Epidermal melanocyte (primary cell): ENCODE data around the gene SLC22A1.
"Not testable (repeated sequence)": the region's sequence is repeated elsewhere in the genome, so short reads cannot be mapped to it uniquely, and the experiment has no call there.

Source experiments
- DNase-seq: peaks from one replicate; pipeline ENCODE4 v3.0.0; 2011; ENCODE audit warnings: low spot score; ENCODE audit not compliant: insufficient read length

SLC22A1 gene

DNA sequence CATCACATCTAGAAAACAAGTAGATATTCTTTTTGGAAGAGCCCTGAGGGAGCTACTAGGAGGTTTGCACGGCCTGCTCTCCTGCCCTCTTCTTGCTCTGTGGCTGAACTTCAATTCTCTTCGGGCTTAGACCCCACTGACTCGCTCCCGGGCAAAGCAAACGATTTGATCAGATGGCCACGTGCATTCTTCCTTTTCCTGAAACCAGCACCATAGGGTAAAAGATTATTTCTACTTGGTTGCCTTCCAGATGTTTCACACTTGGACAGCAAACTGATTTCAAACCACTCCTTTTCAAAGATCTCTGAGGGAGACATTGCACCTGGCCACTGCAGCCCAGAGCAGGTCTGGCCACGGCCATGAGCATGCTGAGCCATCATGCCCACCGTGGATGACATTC, at the start of gene SLC22A1:
TSS of gene SLC22A1 (plus strand) at position 258 of the 400 bp plus-strand sequence. CDS start at position 379, 121 bp downstream.
- DNase-seq: no peak

DNA sequence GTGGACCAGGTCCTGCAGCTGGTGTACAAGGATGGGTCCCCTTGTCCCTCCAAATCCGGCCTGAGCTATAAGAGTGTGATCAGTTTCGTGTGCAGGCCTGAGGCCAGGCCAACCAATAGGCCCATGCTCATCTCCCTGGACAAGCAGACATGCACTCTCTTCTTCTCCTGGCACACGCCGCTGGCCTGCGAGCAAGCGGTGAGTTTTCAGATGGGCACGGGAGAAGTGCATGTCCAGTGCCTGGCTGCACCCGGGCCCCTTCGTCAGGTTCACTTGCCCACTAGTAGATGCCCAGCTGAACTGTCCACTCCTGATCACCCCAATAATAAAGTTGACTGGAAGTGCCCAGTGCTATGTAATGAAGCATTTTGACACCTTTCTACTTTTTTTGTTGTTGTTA, 48.3 kb upstream of the SLC22A1 start:
- DNase-seq: no peak

- DNase-seq: no peak
Observed at GRCh38 chr6:160076009-160076408, 45.6 kb upstream of the SLC22A1 start.

DNA sequence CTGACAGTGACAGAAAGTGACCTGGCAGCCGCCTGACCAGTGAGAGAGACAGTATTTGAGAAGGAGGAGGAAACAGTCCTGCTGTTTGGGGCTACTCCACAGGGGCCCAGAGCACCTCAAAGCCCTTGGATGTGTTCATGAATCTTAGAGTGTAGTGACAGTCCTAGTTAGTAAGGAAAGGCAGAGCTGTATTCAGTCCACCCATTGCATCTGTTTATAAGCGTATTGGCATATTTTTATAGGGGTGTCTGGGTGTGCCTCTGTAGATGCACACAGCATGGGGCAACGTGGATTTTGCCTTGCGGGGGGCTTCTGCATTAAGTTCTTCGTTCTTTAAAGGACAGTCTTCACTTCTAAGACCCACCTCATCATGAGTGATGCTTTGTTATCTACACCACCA, 44.6 kb upstream of the SLC22A1 start:
- DNase-seq: no peak

- DNase-seq: no peak
Observed at GRCh38 chr6:160077526-160077925, 44.1 kb upstream of the SLC22A1 start.

DNA sequence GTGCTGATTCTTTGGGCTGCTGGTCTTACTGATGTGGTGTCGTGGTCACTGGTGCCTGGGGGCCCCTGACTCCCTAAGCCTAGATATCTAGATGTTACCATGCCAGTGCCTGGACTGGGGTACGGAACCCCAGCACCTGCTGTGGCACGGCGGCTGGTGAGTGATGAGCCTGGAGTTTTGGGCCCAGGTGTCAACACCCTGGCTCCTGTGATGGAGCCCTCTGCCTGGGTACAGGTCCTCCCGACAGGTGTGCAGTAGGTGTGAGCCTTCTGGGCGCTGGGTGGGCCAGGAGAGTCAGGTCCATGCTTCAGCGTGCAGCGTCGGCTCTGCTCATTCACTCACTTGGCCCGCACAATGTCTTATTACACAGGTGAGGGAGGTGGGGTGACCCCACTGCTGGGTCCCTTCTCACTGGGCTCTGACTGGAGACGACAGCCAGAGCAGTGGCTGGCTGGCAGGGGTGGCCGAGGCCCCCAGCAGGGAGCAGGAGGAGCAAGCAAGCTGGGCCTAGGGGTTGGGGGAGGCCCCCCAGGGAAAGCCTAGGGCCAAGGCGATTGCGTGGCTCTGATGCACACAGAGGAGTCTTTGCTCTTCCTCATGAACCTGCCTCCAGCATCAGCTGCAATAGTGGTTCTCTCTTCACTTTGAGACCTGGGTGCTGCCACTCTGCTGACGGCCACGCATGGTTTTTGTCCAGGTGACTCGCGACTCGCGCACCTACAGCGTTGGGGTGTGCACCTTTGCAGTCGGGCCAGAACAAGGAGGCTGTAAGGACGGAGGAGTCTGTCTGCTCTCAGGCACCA, 42.5 kb upstream of the SLC22A1 start:
- no peak for DNase-seq

- no peak for DNase-seq
Observed at GRCh38 chr6:160079686-160080043, 42.0 kb upstream of the SLC22A1 start.

- DNase-seq: no peak
Observed at GRCh38 chr6:160080097-160080496, 41.5 kb upstream of the SLC22A1 start.

GRCh38 chr6:160081398-160081797, 40.2 kb upstream of the SLC22A1 start:
- DNase-seq: no peak

DNA sequence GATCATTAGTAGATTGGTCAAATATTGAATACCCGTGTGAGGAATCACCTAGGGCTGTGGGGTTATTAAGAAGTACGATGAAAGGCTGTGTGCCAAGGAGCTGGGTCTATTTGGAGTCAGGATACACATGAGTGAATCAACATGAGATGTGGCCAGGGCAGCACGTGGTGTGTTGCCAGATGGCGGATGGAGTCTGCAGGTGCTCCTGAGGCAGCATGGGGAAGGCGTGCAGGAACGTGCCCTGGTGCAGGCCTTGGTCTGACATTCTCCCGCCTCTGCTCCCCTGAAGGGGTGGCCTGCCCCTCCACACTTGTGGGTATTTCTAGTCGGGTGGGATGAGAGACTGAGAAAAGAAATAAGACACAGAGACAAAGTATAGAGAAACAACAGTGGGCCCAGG, 39.0 kb upstream of the SLC22A1 start:
- no peak for DNase-seq

DNA sequence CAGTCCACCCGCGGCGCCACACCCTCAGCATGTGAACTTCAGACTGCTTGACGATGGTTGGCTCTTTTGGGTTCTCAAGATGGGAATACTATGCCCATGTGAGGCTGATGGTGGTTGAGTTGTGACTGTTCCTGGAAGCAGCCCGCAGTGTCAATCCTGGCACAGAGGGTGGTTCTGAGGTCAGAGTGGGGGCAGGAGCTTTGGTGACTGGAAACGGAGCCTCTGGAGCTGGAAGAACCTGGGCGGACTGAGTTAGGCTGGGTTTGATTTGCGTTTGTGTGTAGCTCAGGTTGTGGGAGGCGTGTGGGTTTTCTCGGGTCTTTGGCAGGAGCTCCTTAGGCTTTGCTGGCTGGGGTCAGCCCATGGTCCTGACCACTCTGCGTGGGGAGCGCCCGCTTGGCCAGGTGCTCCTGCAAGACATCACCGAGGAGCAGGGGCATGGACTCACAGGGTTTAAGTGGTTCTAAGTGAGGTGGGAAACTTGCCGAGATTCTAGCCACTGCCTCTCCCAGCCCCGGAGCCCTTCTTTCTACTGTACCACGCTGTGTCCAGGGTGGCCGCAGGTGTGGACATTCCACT, 37.3 kb upstream of the SLC22A1 start:
- no peak for DNase-seq

- no peak for DNase-seq
Observed at GRCh38 chr6:160085226-160085625, 36.4 kb upstream of the SLC22A1 start.

DNA sequence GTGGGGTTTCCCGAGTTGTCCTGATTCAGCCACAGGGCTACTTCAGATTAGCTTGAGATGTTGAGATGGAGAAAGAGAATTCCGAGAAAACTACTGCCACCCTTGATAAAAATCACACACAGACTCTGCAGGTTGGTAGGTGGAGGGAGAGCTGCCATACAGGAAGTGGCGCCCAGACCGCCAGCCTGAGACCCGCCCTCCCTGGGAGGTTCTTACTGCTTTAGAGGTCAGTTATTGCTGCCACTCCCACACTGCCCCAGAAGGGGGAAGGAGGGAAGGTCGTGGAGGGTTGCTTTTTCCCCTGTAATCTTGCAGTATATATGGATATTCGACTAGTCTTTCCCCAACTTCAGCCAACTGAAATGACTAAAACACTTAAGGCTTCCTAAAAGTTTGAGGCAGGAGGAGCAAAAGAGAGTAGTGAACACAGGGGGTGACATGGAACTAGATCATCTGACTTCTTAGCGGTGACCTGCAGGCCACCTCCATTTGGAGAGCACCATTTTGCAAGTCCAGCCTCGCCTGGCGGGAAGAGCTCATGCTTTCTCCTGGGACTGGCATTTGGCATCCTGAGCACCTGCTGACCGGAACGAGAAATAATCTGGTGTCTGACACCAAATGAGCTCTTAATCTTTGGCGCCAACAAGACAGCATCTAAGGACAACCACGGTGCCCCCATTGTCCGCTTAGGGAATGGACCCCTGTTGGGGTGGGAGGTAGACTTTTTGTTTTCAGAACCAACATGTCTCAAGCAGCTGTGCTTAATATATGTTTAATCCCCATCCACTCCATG, 35.7 kb upstream of the SLC22A1 start:
- no peak for DNase-seq

GRCh38 chr6:160086754-160087153, 34.9 kb upstream of the SLC22A1 start:
- no peak for DNase-seq

- DNase-seq: peak; percentile 89
Observed at GRCh38 chr6:160088069-160088783, 33.4 kb upstream of the SLC22A1 start.

DNA sequence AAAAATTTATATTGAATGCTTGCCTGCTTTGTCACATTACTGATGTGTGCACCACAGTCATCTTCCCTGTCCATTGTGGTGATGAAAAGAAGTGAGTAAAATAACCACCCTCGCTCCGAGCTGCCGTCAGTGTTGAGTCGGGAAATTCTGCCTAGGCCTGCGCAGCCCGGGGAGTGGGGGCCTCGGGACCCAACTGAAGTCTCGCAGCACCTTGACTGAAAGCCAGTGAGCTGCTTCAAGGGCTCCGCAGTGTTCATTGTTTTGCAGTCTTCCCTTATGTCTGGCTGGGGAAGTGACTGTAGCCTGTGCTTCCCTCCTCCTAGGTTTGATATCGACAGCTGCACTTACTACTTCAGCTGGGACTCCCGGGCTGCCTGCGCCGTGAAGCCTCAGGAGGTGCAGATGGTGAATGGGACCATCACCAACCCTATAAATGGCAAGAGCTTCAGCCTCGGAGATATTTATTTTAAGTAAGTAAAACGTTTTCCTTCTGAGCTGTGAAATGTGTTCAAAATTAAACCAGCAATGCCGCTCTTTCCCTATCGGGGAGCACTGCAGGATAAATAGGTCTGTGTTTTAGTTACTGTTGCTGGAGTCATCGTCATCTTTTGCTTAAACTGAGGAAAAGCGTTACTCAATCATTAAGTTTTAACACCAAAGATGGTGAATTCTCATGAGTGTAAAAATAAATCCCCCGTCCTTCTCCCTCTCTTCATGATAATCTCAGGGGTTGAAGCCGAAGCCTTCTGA, 32.7 kb upstream of the SLC22A1 start:
- DNase-seq: no peak

- no peak for DNase-seq
Observed at GRCh38 chr6:160089534-160089897, 32.1 kb upstream of the SLC22A1 start.

- DNase-seq: not testable (repeated sequence)
Observed at GRCh38 chr6:160090442-160091239, 31.0 kb upstream of the SLC22A1 start.

- DNase-seq: not testable (repeated sequence)
Observed at GRCh38 chr6:160092176-160092575, 29.4 kb upstream of the SLC22A1 start.

DNA sequence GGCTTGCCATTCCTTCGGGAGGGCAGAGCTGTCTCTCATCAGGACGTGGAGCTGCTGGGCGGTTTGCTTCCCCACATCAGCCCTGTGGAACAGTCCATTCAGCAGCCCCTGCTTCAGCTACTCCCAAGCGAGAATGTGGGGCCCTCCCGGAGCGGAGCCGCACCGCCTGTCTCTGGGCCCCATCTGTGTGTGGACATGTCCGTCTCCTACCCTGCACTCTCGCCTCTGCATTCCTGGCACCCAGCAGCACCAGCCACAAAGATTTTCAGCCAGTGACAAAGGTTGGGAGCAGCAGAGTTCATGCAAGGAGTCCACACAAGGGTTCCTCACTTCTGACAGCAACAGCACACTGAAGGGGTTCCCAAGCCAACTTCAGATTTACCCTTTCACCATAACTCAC, 29.0 kb upstream of the SLC22A1 start:
- DNase-seq: no peak
